ENCODE measurements around the gene TNFRSF12A.

Gene TNFRSF12A

DNA sequence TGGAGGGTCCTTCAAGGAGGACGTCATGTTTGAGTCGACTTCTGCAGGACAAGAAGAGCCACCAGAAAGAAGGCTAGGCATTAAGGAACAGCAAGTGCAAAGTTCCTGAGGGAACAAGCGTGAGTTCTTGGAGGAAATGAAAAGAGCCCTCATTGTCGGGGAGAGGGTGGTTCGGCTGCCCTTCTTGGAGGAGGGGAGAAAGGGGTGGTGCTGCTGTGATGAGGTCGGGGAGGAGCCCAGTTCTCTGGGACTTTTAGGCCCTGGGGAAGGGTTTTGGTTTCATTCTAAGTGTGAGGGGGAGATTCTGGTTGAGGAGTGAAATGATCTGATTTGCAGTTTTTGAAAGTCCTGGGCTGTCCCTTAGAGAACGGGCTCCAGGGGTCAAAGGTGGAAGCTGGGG, 12.5 kb downstream of the TNFRSF12A start:
- H3K4me1 Mint-ChIP-seq (ENCODE audit: low read depth): peaks cover 29% of the 10 kb centered on the region
- no peaks in the 10 kb centered on the region for H3K36me3 Mint-ChIP-seq (ENCODE audit: low read depth)
- H3K27me3 Mint-ChIP-seq (ENCODE audit: low read depth): peaks cover 53% of the 10 kb centered on the region
- no peaks in the 10 kb centered on the region for H3K9me3 Mint-ChIP-seq
- peak overlapping the region; percentile 28 for H3K27ac Mint-ChIP-seq
- H3K4me3 Mint-ChIP-seq: no peak overlapping the region

DNA sequence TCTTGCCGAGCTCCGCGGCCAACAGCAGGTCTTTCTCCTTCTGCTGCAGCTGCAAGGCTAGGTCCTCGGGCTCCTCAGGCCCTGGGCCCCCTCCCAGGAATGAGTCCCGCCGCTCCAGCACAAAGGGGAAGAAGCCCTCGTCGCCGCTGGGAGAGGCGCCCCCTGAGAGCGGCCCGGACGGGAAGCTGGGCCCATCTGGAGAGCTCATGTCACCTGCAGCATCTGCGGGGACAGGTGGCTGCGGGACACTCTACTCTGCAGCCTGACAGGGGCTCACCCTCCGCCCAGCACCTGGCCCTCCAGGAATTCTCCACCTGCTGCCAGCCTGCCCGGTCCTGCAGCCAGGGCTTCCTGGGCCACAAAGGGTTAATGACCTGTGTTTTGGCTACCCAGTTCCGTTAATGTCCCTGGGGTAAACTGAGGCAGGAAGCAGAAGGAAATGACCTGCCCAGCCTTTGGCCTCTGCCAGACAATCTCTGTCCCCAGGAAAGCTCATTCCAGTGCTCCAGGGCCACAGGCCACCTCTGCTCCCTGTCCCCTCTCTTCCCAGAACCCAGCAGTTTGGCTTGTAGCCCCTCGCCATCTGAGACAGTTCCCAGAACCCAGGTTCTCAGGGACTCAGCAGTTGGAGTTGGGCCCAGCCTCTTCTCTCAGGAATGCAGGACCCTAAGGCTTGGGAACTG, 15.3 kb downstream of the TNFRSF12A start:
- H3K36me3 Mint-ChIP-seq (ENCODE audit: low read depth): peaks cover 2% of the 10 kb centered on the region
- H3K27ac Mint-ChIP-seq: no peak overlapping the region
- peaks cover 15% of the 10 kb centered on the region for H3K4me1 Mint-ChIP-seq (ENCODE audit: low read depth)
- peaks cover 78% of the 10 kb centered on the region for H3K27me3 Mint-ChIP-seq (ENCODE audit: low read depth)
- no peak overlapping the region for H3K4me3 Mint-ChIP-seq
- H3K9me3 Mint-ChIP-seq: no peaks in the 10 kb centered on the region

DNA sequence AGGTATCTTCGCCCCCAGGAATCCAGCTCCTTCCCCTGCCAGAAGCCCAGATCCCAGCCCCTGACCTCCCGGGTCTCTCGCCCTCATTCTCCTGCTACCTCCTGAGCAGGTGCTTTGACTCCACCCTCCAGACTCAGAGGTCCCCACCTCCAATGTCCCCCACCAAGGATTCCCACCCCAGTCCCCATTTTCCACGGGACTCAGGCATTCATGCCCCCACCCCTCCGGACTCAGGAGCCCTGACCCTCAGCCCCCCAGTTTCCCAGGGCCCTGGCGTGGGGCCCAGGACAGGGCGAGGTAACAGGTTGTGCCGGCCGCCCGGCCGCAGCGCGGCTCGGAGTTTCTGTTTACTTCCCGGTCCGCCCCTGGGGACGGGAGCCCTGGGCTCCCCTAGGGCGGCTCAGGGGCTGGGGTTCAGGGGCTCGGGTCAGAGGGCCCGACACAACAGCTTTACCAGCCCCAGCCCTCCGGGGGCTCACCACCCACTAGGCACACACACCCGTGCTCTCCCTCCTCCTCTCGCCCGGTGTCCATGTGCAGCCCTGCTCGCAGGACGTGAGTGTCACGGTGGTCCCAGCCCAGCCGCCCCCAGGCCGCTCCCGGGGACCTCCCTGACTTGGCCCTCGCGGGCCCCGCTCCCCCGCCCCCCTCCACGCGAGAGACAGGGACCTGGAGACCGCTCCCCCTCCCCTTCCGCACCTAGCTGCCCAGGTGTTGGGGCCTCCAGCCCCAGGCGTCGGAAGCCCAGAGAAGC, 16.0 kb downstream of the TNFRSF12A start:
- Mint-ChIP-seq H3K27ac (no peak overlapping the region), H3K4me1 (ENCODE audit: low read depth) (peaks cover 15% of the 10 kb centered on the region), H3K4me3 (no peak overlapping the region), H3K27me3 (ENCODE audit: low read depth) (peaks cover 85% of the 10 kb centered on the region), H3K36me3 (ENCODE audit: low read depth) (peaks cover 2% of the 10 kb centered on the region), H3K9me3 (no peaks in the 10 kb centered on the region)

DNA sequence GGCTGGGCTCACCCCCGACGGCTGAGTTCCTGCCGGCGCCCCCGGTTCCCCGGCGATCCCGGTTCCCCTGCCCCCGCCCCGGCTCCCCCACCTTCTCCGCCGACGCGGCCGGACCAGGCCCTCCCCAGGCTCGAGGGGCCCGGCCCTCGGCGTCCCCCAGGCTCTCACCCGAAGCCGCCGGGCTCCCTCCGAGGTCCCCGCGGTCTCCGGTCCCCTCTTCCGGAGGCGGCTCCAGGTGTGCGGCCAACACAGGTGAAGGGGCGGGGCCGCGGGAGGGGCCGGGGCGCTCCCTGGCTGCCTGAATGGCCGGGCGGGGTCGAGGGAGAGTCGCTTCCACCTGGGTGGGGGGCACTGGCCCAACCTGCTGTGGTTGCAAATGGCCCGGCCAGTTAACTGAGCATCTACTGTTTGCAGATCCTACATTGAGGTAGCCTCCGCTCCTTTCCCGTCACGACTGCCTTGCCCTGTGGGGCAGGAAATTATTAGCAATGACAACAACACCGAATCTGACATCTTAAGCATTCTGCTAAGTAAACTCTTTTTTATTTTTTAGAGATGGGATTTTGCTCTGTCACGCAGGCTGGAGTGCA, 16.7 kb downstream of the TNFRSF12A start, which contains the start of gene BICDL2:
TSS of gene BICDL2 (minus strand) at position 219 of the 590 bp plus-strand sequence. CDS start 1,448 bp downstream, outside the sequence.
- Mint-ChIP-seq H3K27me3 (ENCODE audit: low read depth) (peaks cover 85% of the 10 kb centered on the region), H3K4me1 (ENCODE audit: low read depth) (peaks cover 15% of the 10 kb centered on the region), H3K9me3 (no peaks in the 10 kb centered on the region), H3K27ac (no peak within 1 kb of the TSS), H3K36me3 (ENCODE audit: low read depth) (peaks cover 2% of the 10 kb centered on the region), H3K4me3 (no peak within 1 kb of the TSS)

DNA sequence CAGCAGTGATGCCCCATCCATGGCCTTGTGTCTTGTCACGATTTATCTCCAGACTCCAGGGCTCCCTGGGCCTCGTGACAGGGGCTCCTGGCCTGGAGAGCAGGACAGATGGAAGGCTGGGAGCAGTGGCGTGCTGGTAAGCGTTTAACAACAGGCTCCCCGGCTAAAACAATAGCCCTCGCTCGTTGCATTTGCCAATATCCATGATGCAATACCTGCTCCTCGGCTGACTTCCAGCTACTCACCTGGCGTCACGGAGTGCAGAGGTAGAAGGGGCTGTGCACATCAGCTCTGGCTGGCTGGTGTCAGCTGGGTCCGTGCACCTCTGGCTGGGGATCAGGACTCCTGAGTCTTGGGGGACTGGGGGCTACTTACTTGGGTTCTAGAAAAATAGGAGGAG, 18.1 kb downstream of the TNFRSF12A start:
- peaks cover 9% of the 10 kb centered on the region for H3K4me1 Mint-ChIP-seq (ENCODE audit: low read depth)
- no peaks in the 10 kb centered on the region for H3K9me3 Mint-ChIP-seq
- H3K36me3 Mint-ChIP-seq (ENCODE audit: low read depth): peaks cover 2% of the 10 kb centered on the region
- H3K27me3 Mint-ChIP-seq (ENCODE audit: low read depth): peaks cover 70% of the 10 kb centered on the region
- no peak overlapping the region for H3K4me3 Mint-ChIP-seq
- no peak overlapping the region for H3K27ac Mint-ChIP-seq

DNA sequence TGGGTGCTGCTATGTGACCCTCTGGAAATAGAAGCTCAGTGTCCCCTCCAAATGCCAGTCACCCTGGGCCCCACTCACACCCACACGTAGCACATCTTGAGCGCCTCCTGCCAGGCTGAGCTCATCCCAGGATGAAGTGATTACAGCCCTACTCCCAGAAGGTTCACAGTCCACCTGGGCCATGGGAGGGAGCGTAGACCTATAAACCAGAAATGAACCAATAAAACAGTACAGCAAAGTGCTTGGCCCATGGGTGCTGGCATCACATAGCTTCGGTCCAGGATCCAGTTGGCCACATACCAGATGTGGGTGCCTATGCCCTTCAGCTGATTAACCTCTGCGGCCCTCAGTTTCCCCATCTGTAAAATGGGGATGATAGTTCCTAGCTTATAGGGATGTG, 18.7 kb downstream of the TNFRSF12A start:
- Mint-ChIP-seq H3K36me3 (ENCODE audit: low read depth) (peaks cover 2% of the 10 kb centered on the region), H3K4me1 (ENCODE audit: low read depth) (peaks cover 8% of the 10 kb centered on the region)

DNA sequence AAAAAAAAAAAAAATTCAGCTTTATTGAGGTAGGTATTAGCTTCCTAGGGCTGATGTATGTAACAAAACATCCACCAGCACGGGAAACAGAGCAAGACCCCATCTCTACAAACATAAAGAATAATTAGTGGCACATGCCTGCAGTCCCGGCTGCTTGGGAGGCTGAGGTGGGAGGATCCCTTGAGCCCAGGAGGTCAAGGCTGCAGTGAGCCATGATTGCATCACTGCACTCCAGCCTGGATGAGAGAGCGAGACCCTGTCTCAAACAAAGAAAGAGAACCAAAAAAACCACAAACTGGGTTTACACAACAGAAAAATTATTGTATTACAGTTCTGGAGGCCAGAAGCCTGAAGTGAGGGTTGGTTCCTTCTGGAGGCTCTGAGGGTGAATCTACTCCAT, 22.2 kb downstream of the TNFRSF12A start:
- H3K27ac Mint-ChIP-seq: no peak overlapping the region
- peaks cover 9% of the 10 kb centered on the region for H3K36me3 Mint-ChIP-seq (ENCODE audit: low read depth)
- no peaks in the 10 kb centered on the region for H3K9me3 Mint-ChIP-seq
- no peak overlapping the region for H3K4me3 Mint-ChIP-seq
- H3K4me1 Mint-ChIP-seq (ENCODE audit: low read depth): peaks cover 12% of the 10 kb centered on the region
- peaks cover 56% of the 10 kb centered on the region for H3K27me3 Mint-ChIP-seq (ENCODE audit: low read depth)

More for the DNA sequence above, 18.7 kb downstream of the TNFRSF12A start:
- Mint-ChIP-seq H3K4me3 (no peak overlapping the region), H3K9me3 (no peaks in the 10 kb centered on the region), H3K27ac (no peak overlapping the region), H3K27me3 (ENCODE audit: low read depth) (peaks cover 66% of the 10 kb centered on the region)

DNA sequence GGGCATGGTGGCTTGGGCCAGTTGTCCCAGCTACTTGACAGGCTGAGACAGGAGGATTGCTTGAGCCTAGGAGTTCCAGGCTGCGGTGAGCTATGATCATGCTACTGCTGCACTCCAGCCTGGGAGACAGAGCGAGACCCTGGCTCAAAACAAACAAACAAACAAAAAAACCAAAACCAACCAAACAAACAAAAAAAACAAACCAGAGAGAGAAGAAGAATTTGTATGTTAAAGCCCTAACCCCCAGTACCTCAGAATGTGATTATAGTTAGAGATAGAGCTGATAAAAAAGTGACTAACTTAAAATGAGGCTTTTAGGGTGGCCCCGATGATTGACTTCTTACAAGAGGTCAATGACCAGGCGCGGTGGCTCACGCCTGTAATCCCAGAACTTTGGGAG, 24.5 kb downstream of the TNFRSF12A start:
- no peaks in the 10 kb centered on the region for H3K9me3 Mint-ChIP-seq
- H3K27ac Mint-ChIP-seq: peak overlapping the region; percentile 86
- peaks cover 26% of the 10 kb centered on the region for H3K4me1 Mint-ChIP-seq (ENCODE audit: low read depth)
- H3K36me3 Mint-ChIP-seq (ENCODE audit: low read depth): peaks cover 13% of the 10 kb centered on the region
- peaks cover 40% of the 10 kb centered on the region for H3K27me3 Mint-ChIP-seq (ENCODE audit: low read depth)
- peak overlapping the region; percentile 83 for H3K4me3 Mint-ChIP-seq

DNA sequence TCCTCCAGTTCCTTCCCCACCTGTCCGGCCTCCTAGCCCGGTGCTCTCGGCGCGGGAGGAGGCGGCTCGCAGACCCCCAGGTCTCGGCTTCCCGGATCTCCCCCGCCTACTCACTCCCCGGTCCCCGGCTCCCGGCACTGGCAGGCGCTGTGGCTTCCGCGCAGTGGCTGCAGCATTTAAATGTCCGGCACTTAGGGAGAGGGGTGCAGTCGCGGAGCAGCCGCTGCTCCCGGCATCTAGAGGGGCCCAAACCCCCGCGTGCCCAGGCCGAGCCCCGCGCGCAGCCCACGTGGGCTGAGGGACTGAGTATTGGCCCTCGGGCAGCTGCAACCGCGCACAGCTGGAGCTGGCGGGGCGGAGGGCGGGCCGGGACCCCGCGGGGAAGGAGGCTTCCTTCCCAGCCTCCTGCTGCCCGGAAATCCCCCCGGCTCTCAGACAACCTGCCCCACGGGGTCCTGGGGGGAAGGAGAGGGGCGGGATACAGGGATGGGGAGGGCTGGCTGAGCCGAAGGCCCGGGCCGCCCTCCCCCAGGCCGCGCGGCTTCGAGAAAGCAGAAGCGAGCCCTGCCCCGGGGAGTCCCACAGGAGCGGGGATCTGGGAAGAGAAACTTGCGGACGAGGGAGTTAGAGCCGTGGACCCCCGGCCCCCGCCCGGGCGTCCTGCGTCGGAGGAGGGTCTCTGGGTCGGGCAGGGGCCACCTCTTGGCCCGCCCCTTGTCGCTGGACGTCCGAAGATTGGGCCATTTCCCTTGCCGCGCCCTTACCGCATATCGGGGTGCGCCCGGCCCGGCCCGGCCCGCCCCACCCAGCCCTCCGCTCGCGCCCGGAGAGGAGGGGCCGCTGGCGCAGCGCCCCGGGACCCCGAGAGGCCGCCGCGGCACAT, 25.8 kb downstream of the TNFRSF12A start, which contains the start of gene MMP25:
TSS of gene MMP25 (plus strand) at position 804 of the 883 bp plus-strand sequence. CDS start 357 bp downstream, outside the sequence.
- Mint-ChIP-seq H3K4me1 (ENCODE audit: low read depth) (peaks cover 36% of the 10 kb centered on the region), H3K9me3 (no peaks in the 10 kb centered on the region), H3K27ac (peak within 1 kb of the TSS; percentile 87), H3K4me3 (peak within 1 kb of the TSS; percentile 83), H3K36me3 (ENCODE audit: low read depth) (peaks cover 22% of the 10 kb centered on the region), H3K27me3 (ENCODE audit: low read depth) (peaks cover 28% of the 10 kb centered on the region)

DNA sequence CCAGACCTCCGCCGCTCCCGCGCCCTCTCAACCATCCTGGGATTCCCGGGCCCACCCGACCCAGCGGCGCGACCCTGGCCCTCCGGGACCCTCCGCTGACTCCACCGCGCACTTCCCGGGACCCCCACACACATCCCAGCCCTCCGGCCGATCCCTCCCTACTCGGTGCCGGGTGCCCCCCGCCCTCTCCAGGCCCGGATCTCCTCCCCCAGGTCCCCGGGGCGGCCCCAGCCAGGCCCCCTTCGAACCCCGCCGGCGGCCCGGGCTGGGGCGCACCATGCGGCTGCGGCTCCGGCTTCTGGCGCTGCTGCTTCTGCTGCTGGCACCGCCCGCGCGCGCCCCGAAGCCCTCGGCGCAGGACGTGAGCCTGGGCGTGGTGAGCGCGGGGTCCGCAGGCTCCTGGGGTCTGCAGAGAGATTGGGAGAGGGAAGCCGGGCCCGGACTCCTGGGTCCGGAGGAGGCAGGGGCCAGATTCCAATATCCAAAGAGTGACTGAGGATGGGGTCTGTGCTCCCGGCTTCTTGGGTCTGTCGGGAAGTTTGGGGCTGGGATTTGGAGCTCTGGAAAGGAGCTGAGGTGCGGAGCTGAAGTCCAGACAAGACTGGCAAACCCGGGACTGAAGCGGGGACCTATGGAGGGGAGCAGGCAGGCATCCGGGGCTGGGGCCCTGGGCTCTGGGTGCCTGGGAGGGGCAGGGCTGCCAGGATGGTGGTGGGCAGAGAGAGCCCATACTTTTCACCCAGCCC, 26.6 kb downstream of the TNFRSF12A start:
- Mint-ChIP-seq H3K4me3 (peak overlapping the region; percentile 82), H3K4me1 (ENCODE audit: low read depth) (peaks cover 43% of the 10 kb centered on the region), H3K27ac (peak overlapping the region; percentile 87), H3K36me3 (ENCODE audit: low read depth) (peaks cover 28% of the 10 kb centered on the region), H3K27me3 (ENCODE audit: low read depth) (peaks cover 23% of the 10 kb centered on the region), H3K9me3 (no peaks in the 10 kb centered on the region)

DNA sequence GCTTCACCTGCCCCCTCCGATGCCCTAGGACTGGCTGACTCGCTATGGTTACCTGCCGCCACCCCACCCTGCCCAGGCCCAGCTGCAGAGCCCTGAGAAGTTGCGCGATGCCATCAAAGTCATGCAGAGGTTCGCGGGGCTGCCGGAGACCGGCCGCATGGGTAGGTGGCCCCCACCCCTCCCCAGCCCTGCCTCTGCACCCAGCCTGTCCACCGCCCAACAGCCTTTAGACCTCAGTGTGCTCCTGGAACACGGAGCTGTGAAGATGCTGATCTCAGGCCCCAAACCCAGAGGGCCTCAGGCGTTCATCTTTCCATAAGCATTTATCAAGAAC, 27.2 kb downstream of the TNFRSF12A start:
- Mint-ChIP-seq H3K4me1 (ENCODE audit: low read depth) (peaks cover 48% of the 10 kb centered on the region), H3K36me3 (ENCODE audit: low read depth) (peaks cover 32% of the 10 kb centered on the region), H3K27me3 (ENCODE audit: low read depth) (peaks cover 23% of the 10 kb centered on the region), H3K9me3 (no peaks in the 10 kb centered on the region), H3K27ac (peak overlapping the region; percentile 87), H3K4me3 (peak overlapping the region; percentile 82)

DNA sequence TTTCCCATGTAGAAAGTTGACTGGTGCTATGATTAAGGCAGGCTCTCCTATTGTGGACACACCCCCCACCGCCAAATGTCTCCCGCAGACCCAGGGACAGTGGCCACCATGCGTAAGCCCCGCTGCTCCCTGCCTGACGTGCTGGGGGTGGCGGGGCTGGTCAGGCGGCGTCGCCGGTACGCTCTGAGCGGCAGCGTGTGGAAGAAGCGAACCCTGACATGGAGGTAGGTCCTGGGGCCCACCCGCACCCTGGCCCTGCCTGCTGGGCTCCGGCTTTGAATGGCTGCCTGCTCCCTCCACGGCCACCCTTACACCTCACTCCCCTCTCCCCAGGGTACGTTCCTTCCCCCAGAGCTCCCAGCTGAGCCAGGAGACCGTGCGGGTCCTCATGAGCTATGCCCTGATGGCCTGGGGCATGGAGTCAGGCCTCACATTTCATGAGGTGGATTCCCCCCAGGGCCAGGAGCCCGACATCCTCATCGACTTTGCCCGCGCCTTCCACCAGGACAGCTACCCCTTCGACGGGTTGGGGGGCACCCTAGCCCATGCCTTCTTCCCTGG, 29.8 kb downstream of the TNFRSF12A start:
- Mint-ChIP-seq H3K27ac (peak overlapping the region; percentile 87), H3K27me3 (ENCODE audit: low read depth) (peaks cover 10% of the 10 kb centered on the region), H3K4me3 (peak overlapping the region; percentile 72), H3K36me3 (ENCODE audit: low read depth) (peaks cover 44% of the 10 kb centered on the region), H3K4me1 (ENCODE audit: low read depth) (peaks cover 55% of the 10 kb centered on the region), H3K9me3 (no peaks in the 10 kb centered on the region)

DNA sequence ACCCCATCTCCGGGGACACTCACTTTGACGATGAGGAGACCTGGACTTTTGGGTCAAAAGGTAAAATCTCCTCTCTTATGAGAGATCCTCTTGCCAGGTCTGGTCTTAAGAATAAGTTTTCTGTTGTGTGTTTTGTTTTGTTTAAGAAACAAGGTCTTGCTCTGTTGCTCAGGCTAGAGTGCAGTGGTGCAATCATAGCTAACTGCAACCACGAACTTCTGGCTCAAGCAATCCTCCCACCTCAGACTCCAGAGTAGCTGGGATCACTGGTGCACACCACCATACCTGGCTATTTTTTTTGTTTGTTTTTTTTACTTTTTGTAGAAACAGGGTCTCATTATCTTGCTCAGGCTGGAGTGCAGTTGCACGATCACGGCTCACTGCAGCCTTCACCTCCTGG, 30.3 kb downstream of the TNFRSF12A start:
- H3K4me1 Mint-ChIP-seq (ENCODE audit: low read depth): peaks cover 56% of the 10 kb centered on the region
- H3K4me3 Mint-ChIP-seq: peak overlapping the region; percentile 72
- H3K27ac Mint-ChIP-seq: peak overlapping the region; percentile 87

More for the DNA sequence above, 30.3 kb downstream of the TNFRSF12A start:
- Mint-ChIP-seq H3K9me3 (no peaks in the 10 kb centered on the region), H3K36me3 (ENCODE audit: low read depth) (peaks cover 45% of the 10 kb centered on the region), H3K27me3 (ENCODE audit: low read depth) (peaks cover 6% of the 10 kb centered on the region)
